ENCODE results near the gene KCNG4.

The KCNG4 gene

DNA sequence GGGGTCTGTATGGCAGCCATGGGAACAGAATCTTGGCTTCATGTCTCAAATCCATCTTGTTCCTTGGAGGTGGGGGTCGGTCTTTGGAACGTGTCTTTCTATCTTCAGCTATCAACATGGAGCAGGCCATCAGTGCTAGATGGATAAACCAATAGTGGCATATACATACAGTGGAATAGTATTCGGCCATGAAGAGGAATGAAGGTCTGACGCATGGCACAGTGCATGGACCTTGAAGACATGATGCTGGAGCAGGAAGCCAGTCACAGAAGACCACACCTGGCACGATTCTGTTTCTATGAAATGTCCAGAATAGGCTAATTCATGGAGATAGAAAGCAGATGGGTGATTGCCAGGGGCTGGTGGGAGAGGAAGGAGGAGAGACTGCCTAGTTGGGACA lies 7.8 kb downstream of the KCNG4 start:
- TF ChIP-seq, protein P1, sequence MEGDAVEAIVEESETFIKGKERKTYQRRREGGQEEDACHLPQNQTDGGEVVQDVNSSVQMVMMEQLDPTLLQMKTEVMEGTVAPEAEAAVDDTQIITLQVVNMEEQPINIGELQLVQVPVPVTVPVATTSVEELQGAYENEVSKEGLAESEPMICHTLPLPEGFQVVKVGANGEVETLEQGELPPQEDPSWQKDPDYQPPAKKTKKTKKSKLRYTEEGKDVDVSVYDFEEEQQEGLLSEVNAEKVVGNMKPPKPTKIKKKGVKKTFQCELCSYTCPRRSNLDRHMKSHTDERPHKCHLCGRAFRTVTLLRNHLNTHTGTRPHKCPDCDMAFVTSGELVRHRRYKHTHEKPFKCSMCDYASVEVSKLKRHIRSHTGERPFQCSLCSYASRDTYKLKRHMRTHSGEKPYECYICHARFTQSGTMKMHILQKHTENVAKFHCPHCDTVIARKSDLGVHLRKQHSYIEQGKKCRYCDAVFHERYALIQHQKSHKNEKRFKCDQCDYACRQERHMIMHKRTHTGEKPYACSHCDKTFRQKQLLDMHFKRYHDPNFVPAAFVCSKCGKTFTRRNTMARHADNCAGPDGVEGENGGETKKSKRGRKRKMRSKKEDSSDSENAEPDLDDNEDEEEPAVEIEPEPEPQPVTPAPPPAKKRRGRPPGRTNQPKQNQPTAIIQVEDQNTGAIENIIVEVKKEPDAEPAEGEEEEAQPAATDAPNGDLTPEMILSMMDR (IDR thresholded peaks at IDR 0.05; ENCODE audit: low read depth, low read length, missing control alignments): no peak
- H3K4me3 ChIP-seq (replicated peaks; ENCODE audit: low read depth, low read length): no peak overlapping the region
- no peak for DNase-seq (ENCODE audit: extremely low read depth, low read depth)

DNA sequence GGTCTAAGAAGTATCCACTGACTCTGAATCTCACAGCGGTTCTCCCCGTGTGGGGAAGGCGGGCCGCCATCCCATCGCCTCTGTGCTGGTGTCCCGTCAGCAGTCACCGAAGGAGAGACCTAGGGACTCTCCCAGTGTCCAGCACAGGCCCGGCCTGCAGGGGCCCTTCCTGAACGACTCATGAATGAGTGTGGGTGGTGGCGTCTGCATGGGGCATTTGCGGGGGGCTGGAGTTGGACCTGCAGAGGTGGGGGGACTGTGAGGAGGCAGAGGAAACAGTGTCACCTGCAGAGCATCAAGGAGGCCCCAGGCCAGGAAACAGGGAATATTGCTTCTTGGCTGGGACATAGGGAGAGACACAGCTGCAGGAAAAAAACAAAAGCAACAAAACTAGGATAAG lies 10.3 kb downstream of the KCNG4 start:
- H3K4me3 ChIP-seq (replicated peaks; ENCODE audit: low read depth, low read length): no peak overlapping the region
- TF ChIP-seq, protein P1 (IDR thresholded peaks at IDR 0.05; ENCODE audit: low read depth, low read length, missing control alignments): no peak
- DNase-seq (ENCODE audit: extremely low read depth, low read depth): no peak

DNA sequence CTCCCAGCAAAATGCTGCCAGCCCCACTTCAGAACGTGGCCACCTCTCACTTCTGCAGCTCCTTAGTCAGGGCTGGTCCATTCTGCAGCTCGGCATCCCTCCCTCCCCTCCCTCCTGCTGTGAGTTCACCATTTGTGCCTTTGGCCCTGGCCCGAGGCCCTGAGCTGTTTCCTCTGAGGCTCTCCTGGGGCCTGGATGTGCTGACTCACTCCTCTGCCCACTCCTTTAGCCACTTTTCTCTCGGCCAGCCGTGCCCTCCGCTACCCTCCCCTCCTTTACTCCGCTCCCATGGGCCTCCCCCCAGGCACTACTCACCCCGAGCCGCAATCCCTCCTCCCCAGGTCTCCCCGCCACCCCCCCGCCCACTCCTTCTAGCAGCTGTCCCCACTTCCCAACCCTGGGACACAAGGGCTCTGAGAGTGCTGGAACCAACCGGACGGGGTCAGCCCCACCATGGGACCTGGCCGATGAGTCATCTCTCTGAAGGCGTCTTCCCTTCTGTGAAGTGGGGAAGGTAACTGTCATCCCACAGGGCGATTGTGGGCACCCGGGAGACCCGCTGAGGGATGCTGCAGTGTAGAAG lies 11.5 kb downstream of the KCNG4 start:
- no peak overlapping the region for H3K4me3 ChIP-seq (replicated peaks; ENCODE audit: low read depth, low read length)
- DNase-seq (ENCODE audit: extremely low read depth, low read depth): peak; percentile 61
- TF ChIP-seq, protein P1 (IDR thresholded peaks at IDR 0.05; ENCODE audit: low read depth, low read length, missing control alignments): no peak

DNA sequence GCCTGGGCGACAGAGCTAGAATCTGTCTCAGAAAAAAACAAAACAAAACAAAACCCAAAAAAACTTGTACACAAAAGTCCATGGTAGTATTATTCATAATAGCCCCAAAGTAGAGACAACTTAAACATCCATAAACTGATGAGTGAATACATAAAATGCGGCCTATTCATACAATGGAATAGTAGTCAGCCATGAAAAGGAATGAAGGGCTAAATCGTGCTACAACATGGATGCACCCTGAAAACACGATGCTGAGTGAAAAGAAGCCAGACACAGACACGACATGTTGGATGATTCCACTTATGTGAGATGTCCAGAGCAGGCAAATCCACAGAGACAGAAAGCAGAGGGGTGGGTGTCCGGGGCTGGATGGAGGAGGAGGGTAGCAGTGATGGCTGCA lies 12.3 kb downstream of the KCNG4 start:
- TF ChIP-seq, protein P1 (IDR thresholded peaks at IDR 0.05; ENCODE audit: low read depth, low read length, missing control alignments): no peak
- no peak for DNase-seq (ENCODE audit: extremely low read depth, low read depth)
- no peak overlapping the region for H3K4me3 ChIP-seq (replicated peaks; ENCODE audit: low read depth, low read length)

GRCh38 chr16:84226026-84226425 lies 13.8 kb downstream of the KCNG4 start:
- no peak for DNase-seq (ENCODE audit: extremely low read depth, low read depth)
- TF ChIP-seq, protein P1 (IDR thresholded peaks at IDR 0.05; ENCODE audit: low read depth, low read length, missing control alignments): no peak
- H3K4me3 ChIP-seq (replicated peaks; ENCODE audit: low read depth, low read length): no peak overlapping the region

DNA sequence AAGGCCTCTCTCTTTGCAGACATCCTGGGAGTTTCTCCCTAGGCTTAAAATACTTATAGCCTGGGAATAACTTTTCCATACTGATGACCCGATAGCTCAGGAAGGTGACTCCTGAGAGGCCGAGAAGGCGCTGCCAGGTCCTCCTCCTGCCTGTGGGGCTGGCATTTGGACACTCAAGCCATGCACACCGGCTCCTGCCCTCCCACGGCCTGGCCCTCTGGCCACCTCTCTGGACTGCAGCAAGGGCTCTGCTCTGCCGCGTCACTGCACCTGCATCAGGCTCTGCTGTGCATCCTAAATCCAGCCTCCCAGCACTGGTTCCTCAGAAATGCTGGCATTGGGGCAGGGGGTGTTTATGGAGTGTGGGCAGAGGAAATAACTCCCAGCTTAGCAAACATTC lies 14.2 kb downstream of the KCNG4 start:
- TF ChIP-seq, protein P1 (IDR thresholded peaks at IDR 0.05; ENCODE audit: low read depth, low read length, missing control alignments): no peak
- DNase-seq (ENCODE audit: extremely low read depth, low read depth): no peak
- H3K4me3 ChIP-seq (replicated peaks; ENCODE audit: low read depth, low read length): no peak overlapping the region

GRCh38 chr16:84225126-84225525 lies 14.7 kb downstream of the KCNG4 start:
- H3K4me3 ChIP-seq (replicated peaks; ENCODE audit: low read depth, low read length): no peak overlapping the region
- DNase-seq (ENCODE audit: extremely low read depth, low read depth): no peak
- TF ChIP-seq, protein P1 (IDR thresholded peaks at IDR 0.05; ENCODE audit: low read depth, low read length, missing control alignments): no peak

All from HFF-Myc (cell line).